Hepatocyte (in vitro differentiated cells): ENCODE results near the gene MOB4. TPM values are rescaled to one million over a fixed set of nuclear protein-coding genes. Genes with fewer than 3 reads are reported as not detected.

Experiments used
- DNase-seq: peaks from one replicate; pipeline ENCODE4 v3.0.0-alpha.2; 2016; ENCODE audit warnings: low spot score
- H2AFZ ChIP-seq: fragments of 200-600 bp; sonication (generic); 2 replicates; pipeline ENCODE4 v1.6.0; 2016; ENCODE audit warnings: antibody characterized with exemption, mild to moderate bottlenecking
- H3K27ac ChIP-seq: fragments of 200-600 bp; sonication (generic); 2 replicates; pipeline ENCODE4 v1.5.1; 2016; ENCODE audit warnings: mild to moderate bottlenecking
- H3K27me3 ChIP-seq: fragments of 200-600 bp; sonication (generic); 2 replicates; pipeline ENCODE4 v1.6.1; 2016
- H3K36me3 ChIP-seq: fragments of 200-600 bp; sonication (generic); replicated peaks from 2 replicates; pipeline ENCODE4 v1.5.1; 2016; ENCODE audit warnings: low read depth; ENCODE audit not compliant: insufficient read depth
- H3K4me1 ChIP-seq: fragments of 200-600 bp; sonication (generic); 2 replicates; pipeline ENCODE4 v1.5.1; 2016; ENCODE audit warnings: mild to moderate bottlenecking, moderate library complexity; ENCODE audit not compliant: insufficient read depth
- H3K4me2 ChIP-seq: fragments of 200-600 bp; sonication (generic); 2 replicates; pipeline ENCODE4 v1.6.0; 2016
- H3K4me3 ChIP-seq: fragments of 200-600 bp; sonication (generic); 2 replicates; pipeline ENCODE4 v1.5.1; 2016; ENCODE audit warnings: mild to moderate bottlenecking
- H3K79me2 ChIP-seq: fragments of 200-600 bp; sonication (generic); 2 replicates; pipeline ENCODE4 v1.6.0; 2017; ENCODE audit warnings: mild to moderate bottlenecking
- H3K9me2 ChIP-seq: fragments of 200-600 bp; sonication (generic); replicated peaks from 2 replicates; pipeline ENCODE4 v1.6.0; 2017; ENCODE audit warnings: mild to moderate bottlenecking; ENCODE audit not compliant: insufficient read depth
- H3K9me3 ChIP-seq: fragments of 200-600 bp; sonication (generic); 2 replicates; pipeline ENCODE4 v1.5.1; 2016; ENCODE audit warnings: low read depth, mild to moderate bottlenecking
- H4K20me1 ChIP-seq: fragments of 200-600 bp; sonication (generic); 2 replicates; pipeline ENCODE4 v1.6.0; 2016; ENCODE audit warnings: mild to moderate bottlenecking; ENCODE audit not compliant: insufficient read depth, poor library complexity, severe bottlenecking
- EZH2 ChIP-seq: fragments of 200-600 bp; sonication (generic); IDR thresholded peaks from 2 replicates; pipeline ENCODE4 v1.6.1; 2016; ENCODE audit warnings: antibody characterized with exemption, mild to moderate bottlenecking, borderline replicate concordance
- EZH2phosphoT487 ChIP-seq: fragments of 200-600 bp; sonication (generic); IDR thresholded peaks from one replicate; pipeline ENCODE4 v1.6.1; 2018; ENCODE audit warnings: antibody characterized with exemption, mild to moderate bottlenecking, low read depth, moderate library complexity; ENCODE audit not compliant: unreplicated experiment, severe bottlenecking
- WGBS: methylation state at CpG from one replicate; pipeline ENCODE4 v1.1.6; 2016; ENCODE audit warnings: low lambda C conversion rate; ENCODE audit errors: missing lambda C conversion rate; 5-methylcytosine and 5-hydroxymethylcytosine counted together
- polyA plus RNA-seq: library from polyadenylated mRNA; unstranded; fragments of >200 nt; fragmentation: Nextera tagmentation; extraction: Ambion mirVana; gene quantifications from 2 replicates; pipeline ENCODE4 v1.2.1, GENCODE V29; 2016
- total RNA-seq: library from RNA; depleted of rRNA; stranded (reverse); fragments of >200 nt; gene quantifications from 2 replicates; pipeline ENCODE4 v1.2.3, GENCODE V29; 2014
- TF ChIP-seq, protein P1 (sequence below): fragments of 200-600 bp; sonication (generic); IDR thresholded peaks from 2 replicates; pipeline ENCODE4 v1.5.1; 2016; ENCODE audit warnings: antibody characterized with exemption, mild to moderate bottlenecking; ENCODE audit not compliant: poor library complexity

Gene MOB4
- total and polyA plus RNA-seq, 2 experiments from 2014 or later, result 44.1 to 50.1 TPM

DNA sequence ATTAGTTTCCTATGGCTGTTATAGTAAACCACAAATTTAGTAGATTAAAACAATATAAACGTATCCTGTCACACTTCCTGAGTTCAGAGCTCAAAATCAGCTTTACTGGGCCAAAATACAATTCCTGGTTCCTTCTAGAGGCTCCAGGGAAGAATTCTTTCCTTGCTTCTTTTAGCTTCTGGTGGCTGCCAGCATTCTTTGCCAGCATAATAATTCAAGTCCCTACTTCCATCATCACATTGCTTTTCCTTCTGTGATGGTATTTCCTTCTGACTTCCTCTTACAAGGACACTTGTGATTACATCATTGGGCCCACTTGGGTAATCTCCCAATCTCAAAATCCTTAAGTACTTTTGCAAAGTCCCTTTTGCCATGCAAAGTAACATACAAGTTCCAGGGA lies 40.6 kb downstream of the MOB4 start:
- H3K36me3 ChIP-seq, result no peaks in the 10 kb centered on the region
- no peak overlapping the region for H3K4me2 ChIP-seq
- H3K79me2 ChIP-seq, result no peaks in the 10 kb centered on the region
- no peaks in the 10 kb centered on the region for H3K27me3 ChIP-seq
- H3K9me3 ChIP-seq, result no peaks in the 10 kb centered on the region
- H2AFZ ChIP-seq, result no peak overlapping the region
- no peak overlapping the region for H3K27ac ChIP-seq
- no peak for DNase-seq
- H4K20me1 ChIP-seq, result no peaks in the 10 kb centered on the region
- WGBS, result 96% methylated on average over 1 of the region's 1 CpG
- no peaks in the 10 kb centered on the region for H3K9me2 ChIP-seq
- TF ChIP-seq EZH2 (no peak), EZH2phosphoT487 (no peak)
- TF ChIP-seq, protein P1, sequence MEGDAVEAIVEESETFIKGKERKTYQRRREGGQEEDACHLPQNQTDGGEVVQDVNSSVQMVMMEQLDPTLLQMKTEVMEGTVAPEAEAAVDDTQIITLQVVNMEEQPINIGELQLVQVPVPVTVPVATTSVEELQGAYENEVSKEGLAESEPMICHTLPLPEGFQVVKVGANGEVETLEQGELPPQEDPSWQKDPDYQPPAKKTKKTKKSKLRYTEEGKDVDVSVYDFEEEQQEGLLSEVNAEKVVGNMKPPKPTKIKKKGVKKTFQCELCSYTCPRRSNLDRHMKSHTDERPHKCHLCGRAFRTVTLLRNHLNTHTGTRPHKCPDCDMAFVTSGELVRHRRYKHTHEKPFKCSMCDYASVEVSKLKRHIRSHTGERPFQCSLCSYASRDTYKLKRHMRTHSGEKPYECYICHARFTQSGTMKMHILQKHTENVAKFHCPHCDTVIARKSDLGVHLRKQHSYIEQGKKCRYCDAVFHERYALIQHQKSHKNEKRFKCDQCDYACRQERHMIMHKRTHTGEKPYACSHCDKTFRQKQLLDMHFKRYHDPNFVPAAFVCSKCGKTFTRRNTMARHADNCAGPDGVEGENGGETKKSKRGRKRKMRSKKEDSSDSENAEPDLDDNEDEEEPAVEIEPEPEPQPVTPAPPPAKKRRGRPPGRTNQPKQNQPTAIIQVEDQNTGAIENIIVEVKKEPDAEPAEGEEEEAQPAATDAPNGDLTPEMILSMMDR, result no peak
- H3K4me3 ChIP-seq, result no peak overlapping the region
- H3K4me1 ChIP-seq, result no peaks in the 10 kb centered on the region

DNA sequence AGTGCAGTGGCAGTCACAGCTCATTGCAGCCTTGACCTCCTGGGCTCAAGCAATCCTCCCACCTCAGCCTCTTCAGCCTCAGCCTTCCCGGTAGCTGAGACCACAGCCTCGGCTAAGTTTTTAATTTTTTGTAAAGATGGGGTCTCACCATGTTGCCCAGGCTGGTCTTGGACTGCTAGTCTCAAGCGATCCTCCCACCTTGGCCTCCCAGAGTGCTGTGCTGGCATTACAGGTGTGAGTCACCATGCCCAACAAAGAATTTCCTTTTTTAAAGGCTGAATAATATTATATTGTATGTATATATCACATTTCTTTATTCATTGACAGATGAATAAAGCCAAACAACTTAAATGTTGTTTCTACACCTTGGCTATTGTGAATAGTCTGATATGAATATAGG lies 42.5 kb downstream of the MOB4 start:
- WGBS, result 95% methylated on average over 3 of the region's 3 CpGs
- Histone ChIP-seq H3K27me3 (no peaks in the 10 kb centered on the region), H3K9me3 (no peaks in the 10 kb centered on the region), H3K79me2 (no peaks in the 10 kb centered on the region), H3K4me3 (no peak overlapping the region), H3K27ac (no peak overlapping the region), H2AFZ (no peak overlapping the region), H3K36me3 (no peaks in the 10 kb centered on the region), H4K20me1 (no peaks in the 10 kb centered on the region), H3K4me1 (no peaks in the 10 kb centered on the region), H3K4me2 (no peak overlapping the region), H3K9me2 (no peaks in the 10 kb centered on the region)
- TF ChIP-seq, protein P1, result no peak
- no peak for TF ChIP-seq EZH2phosphoT487
- no peak for TF ChIP-seq EZH2
- no peak for DNase-seq

GRCh38 chr2:197559681-197560080 lies 43.8 kb downstream of the MOB4 start:
- H3K9me2 ChIP-seq, result no peaks in the 10 kb centered on the region
- H3K36me3 ChIP-seq, result no peaks in the 10 kb centered on the region
- H2AFZ ChIP-seq, result no peak overlapping the region
- H3K27me3 ChIP-seq, result no peaks in the 10 kb centered on the region
- no peaks in the 10 kb centered on the region for H3K9me3 ChIP-seq
- TF ChIP-seq EZH2 (no peak), EZH2phosphoT487 (no peak)
- TF ChIP-seq, protein P1, result no peak
- H3K4me2 ChIP-seq, result no peak overlapping the region
- H3K79me2 ChIP-seq, result no peaks in the 10 kb centered on the region
- no peak for DNase-seq
- no peaks in the 10 kb centered on the region for H4K20me1 ChIP-seq
- 97% methylated on average over 5 of the region's 5 CpGs for WGBS
- H3K27ac ChIP-seq, result no peak overlapping the region
- H3K4me1 ChIP-seq, result no peaks in the 10 kb centered on the region
- H3K4me3 ChIP-seq, result no peak overlapping the region

- WGBS, result 97% methylated on average over 9 of the region's 9 CpGs
- no peaks in the 10 kb centered on the region for H4K20me1 ChIP-seq
- H3K4me1 ChIP-seq, result no peaks in the 10 kb centered on the region
- DNase-seq, result no peak
- H3K4me3 ChIP-seq, result no peak overlapping the region
- no peak overlapping the region for H2AFZ ChIP-seq
- H3K36me3 ChIP-seq, result no peaks in the 10 kb centered on the region
- H3K79me2 ChIP-seq, result no peaks in the 10 kb centered on the region
- no peak overlapping the region for H3K27ac ChIP-seq
- TF ChIP-seq EZH2, result no peak
- TF ChIP-seq, protein P1, result no peak
- TF ChIP-seq EZH2phosphoT487, result no peak
- H3K27me3 ChIP-seq, result no peaks in the 10 kb centered on the region
- no peak overlapping the region for H3K4me2 ChIP-seq
- H3K9me2 ChIP-seq, result no peaks in the 10 kb centered on the region
- no peaks in the 10 kb centered on the region for H3K9me3 ChIP-seq
These were observed 44.3 kb downstream of the MOB4 start for GRCh38 chr2:197560146-197560665.
